Breast epithelium (tissue), 4 donors: ENCODE measurements around the gene COPS2. TPM values are rescaled to one million over a fixed set of nuclear protein-coding genes. Genes with fewer than 3 reads are reported as not detected.

Experiments
- DNase-seq, 2 donors: peaks; one replicate each; pipeline ENCODE4 v3.0.0-alpha.2; 2019; ENCODE audit warnings: low spot score in 2 of 2
- H3K27ac ChIP-seq, 2 donors: fragments of 200-600 bp; sonication (generic) in 1 of 2; one replicate each; pipeline ENCODE4 v1.5.1; 2016 to 2019; ENCODE audit warnings: mild to moderate bottlenecking in 1 of 2
- H3K27me3 ChIP-seq, 2 donors: fragments of 200-600 bp; sonication (generic) in 1 of 2; one replicate each; pipeline versions ENCODE4 v1.5.1 to v1.6.0; 2017 to 2019; ENCODE audit warnings: control low read depth in 1 of 2, mild to moderate bottlenecking in 1 of 2
- H3K36me3 ChIP-seq: fragments of 200-600 bp; one replicate; pipeline ENCODE4 v1.5.1; 2019
- H3K4me1 ChIP-seq, 2 donors: fragments of 200-600 bp; sonication (generic); one replicate each; pipeline ENCODE4 v1.5.1; 2016 to 2019; ENCODE audit warnings: control low read depth in 1 of 2
- H3K4me3 ChIP-seq, 3 donors: fragments of 200-600 bp; sonication (generic); 1 replicate in 2 of 3; 2 replicates in 1 of 3; pipeline ENCODE4 v1.5.1; 2016 to 2019; ENCODE audit warnings: mild to moderate bottlenecking in 3 of 3, moderate library complexity in 2 of 3
- H3K9me3 ChIP-seq, 2 donors: fragments of 200-600 bp; sonication (generic) in 1 of 2; one replicate each; pipeline ENCODE4 v1.5.1; 2016 to 2019; ENCODE audit warnings: control low read depth in 1 of 2
- POLR2A ChIP-seq: fragments of 450-650 bp; IDR thresholded peaks from one replicate; pipeline ENCODE4 v1.6.1; 2016; ENCODE audit warnings: antibody characterized with exemption, mild to moderate bottlenecking, moderate library complexity
- POLR2AphosphoS5 ChIP-seq, 3 donors: sonication (generic); formaldehyde crosslinking; IDR thresholded peaks; one replicate each; pipeline ENCODE4 v1.6.1; 2017; ENCODE audit warnings: antibody characterized with exemption in 3 of 3
- intact Hi-C: fragments of 100-400 bp; cut with DNase I; formaldehyde crosslinking; loops from one replicate; pipeline ENCODE4 v1.15.1; 2023; ENCODE audit warnings: low total_unique reads
- total RNA-seq, 3 donors: library from RNA; depleted of rRNA; stranded (reverse); fragments of >200 nt; gene quantifications; one replicate each; pipeline ENCODE4 v1.1.0, GENCODE V29; 2016
- TF ChIP-seq, protein P1 (sequence below), 3 donors: fragments of 450-650 bp; IDR thresholded peaks; one replicate each; pipeline ENCODE4 v1.5.1; 2016 to 2017; ENCODE audit warnings: antibody characterized with exemption in 3 of 3, mild to moderate bottlenecking in 3 of 3, moderate library complexity in 3 of 3

The COPS2 gene
- total RNA-seq, 3 donors from 2014 or later, result 59.3 to 96.8 (median 75.5) TPM

DNA sequence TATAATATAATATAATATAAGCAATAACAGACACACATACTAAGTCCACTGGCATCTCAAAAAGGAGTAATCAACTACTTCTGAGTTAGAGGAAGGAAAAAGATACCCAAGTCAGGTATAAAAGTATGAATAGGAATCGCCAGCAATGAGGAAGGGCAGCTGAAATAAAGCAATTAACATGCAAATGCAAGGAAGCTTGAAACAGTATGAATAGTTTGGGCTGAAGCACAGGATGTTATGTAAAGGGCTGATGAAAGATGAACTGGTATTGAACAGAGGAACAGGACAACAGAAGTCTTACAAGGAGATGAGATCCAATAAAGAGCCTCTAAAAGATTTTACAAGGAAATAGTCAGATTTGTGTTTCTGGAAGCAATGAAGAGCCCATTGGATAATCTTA is 7.1 kb downstream of the COPS2 start:
- DNase-seq, result no peak
- Histone ChIP-seq H3K4me3 (no peak overlapping the region), H3K4me1 (peaks cover 0 to 3% of the 10 kb centered on the region in 2 donors), H3K27ac (no peak overlapping the region), H3K9me3 (no peaks in the 10 kb centered on the region), H3K27me3 (no peaks in the 10 kb centered on the region), H3K36me3 (no peaks in the 10 kb centered on the region)
- no peak for TF ChIP-seq POLR2A
- TF ChIP-seq, protein P1, sequence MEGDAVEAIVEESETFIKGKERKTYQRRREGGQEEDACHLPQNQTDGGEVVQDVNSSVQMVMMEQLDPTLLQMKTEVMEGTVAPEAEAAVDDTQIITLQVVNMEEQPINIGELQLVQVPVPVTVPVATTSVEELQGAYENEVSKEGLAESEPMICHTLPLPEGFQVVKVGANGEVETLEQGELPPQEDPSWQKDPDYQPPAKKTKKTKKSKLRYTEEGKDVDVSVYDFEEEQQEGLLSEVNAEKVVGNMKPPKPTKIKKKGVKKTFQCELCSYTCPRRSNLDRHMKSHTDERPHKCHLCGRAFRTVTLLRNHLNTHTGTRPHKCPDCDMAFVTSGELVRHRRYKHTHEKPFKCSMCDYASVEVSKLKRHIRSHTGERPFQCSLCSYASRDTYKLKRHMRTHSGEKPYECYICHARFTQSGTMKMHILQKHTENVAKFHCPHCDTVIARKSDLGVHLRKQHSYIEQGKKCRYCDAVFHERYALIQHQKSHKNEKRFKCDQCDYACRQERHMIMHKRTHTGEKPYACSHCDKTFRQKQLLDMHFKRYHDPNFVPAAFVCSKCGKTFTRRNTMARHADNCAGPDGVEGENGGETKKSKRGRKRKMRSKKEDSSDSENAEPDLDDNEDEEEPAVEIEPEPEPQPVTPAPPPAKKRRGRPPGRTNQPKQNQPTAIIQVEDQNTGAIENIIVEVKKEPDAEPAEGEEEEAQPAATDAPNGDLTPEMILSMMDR (IDR thresholded peaks at IDR 0.05), result no peak
- intact Hi-C loops, result no loop called here

DNA sequence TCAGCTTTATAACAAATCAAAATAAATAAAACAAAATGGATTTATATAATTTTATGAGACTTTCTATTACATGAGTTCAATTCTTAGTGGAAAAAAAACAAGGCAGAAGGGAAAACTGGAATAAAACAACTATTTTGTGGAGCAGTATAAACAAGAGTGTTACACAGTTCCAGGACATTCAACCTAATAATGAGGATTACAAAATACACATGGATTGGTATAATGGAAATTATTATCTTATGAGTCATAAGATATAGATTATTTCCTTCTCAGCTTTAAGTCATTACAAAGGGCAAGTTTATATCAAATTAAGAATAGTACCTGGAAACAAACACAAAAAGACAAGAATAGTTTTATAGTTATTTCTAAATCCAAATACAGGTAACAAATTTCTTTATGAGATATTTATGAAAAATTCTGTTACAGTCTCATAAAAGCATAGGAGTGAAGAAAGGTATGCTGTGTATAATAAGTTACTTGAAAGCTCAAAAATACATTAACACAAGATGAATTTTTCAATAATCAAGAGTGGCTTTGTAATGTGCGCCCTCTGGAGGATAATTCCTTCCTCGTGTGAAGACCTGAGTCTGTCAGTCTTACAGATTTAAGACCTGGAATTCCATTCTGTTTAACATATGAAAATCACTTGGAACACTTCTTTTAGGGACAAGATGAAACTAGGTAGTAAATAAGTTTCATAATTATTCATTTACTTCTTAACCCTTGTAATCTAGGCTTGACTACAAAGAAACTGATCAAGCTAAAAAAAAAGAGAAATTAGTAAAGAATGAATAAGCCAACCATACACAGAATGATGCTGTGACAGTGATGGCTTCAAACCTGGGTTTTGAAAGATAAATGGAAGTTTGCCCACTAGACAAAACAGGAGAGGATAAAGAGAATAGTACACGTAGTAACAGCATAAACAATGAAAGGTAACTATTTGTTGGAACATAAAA is 9.5 kb downstream of the COPS2 start:
- no peak overlapping the region for H3K27ac ChIP-seq

DNA sequence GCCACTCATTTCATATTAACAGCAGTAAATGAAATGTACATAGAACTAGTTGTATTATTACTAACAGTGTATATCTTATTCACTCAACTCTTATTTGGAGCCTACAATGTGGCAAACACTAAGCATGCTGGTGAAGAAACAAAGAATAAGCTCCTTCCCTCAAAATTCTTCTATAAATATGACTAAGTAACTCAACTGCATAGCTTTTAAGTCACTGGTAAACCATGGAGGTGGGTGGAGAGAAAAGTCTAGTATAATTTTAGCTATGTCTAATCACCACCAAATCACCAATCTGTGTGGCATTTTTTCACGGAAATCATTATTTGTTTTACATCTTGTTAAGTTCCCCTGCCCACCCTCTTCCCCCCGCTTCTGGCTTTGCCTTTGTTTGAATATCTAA is 17.5 kb downstream of the COPS2 start:
- H3K27ac ChIP-seq, result no peak overlapping the region
- no peak for DNase-seq
- H3K9me3 ChIP-seq, result no peaks in the 10 kb centered on the region
- H3K4me1 ChIP-seq, result no peaks in the 10 kb centered on the region
- TF ChIP-seq, protein P1 (IDR thresholded peaks at IDR 0.05), result no peak
- TF ChIP-seq POLR2A (no peak), POLR2AphosphoS5 (IDR thresholded peaks at IDR 0.05) (no peak)
- H3K36me3 ChIP-seq, result no peaks in the 10 kb centered on the region
- intact Hi-C loops, result no loop called here
- no peaks in the 10 kb centered on the region for H3K27me3 ChIP-seq
- no peak overlapping the region for H3K4me3 ChIP-seq

More for the DNA sequence above, 9.5 kb downstream of the COPS2 start:
- TF ChIP-seq, protein P1 (IDR thresholded peaks at IDR 0.05), result peak; percentile 17 to 49 (median 31)
- no peak for TF ChIP-seq POLR2AphosphoS5 (IDR thresholded peaks at IDR 0.05)
- TF ChIP-seq POLR2A, result no peak
- Histone ChIP-seq H3K4me1 (no peaks in the 10 kb centered on the region), H3K27me3 (no peaks in the 10 kb centered on the region), H3K36me3 (no peaks in the 10 kb centered on the region), H3K4me3 (no peak overlapping the region), H3K9me3 (no peaks in the 10 kb centered on the region)
- intact Hi-C loops, result no loop called here
- no peak for DNase-seq

DNA sequence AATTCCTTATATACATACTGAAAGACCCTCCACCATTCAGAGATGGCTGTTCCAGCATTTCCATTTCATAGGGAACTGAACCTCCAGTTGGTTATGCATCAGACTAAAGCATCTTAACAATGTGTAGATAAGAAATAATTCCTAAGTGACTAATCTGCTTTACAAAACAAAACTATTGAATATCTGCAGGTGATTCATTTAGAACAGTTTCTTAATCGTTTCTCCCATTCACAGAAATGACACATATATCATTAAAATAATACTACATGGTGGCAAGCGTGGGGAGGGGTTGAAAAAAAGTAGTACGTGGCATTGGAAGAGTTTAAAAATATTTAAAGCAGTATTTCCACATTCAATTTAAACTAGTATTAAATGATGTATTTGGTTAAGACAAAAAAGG is 19.5 kb downstream of the COPS2 start:
- TF ChIP-seq, protein P1 (IDR thresholded peaks at IDR 0.05), result no peak
- TF ChIP-seq POLR2AphosphoS5 (IDR thresholded peaks at IDR 0.05), result no peak
- no peak for TF ChIP-seq POLR2A
- no peaks in the 10 kb centered on the region for H3K36me3 ChIP-seq
- H3K27me3 ChIP-seq, result no peaks in the 10 kb centered on the region
- no peak for DNase-seq
- intact Hi-C loops, result no loop called here
- H3K27ac ChIP-seq, result no peak overlapping the region
- no peaks in the 10 kb centered on the region for H3K4me1 ChIP-seq
- H3K9me3 ChIP-seq, result no peaks in the 10 kb centered on the region
- no peak overlapping the region for H3K4me3 ChIP-seq

DNA sequence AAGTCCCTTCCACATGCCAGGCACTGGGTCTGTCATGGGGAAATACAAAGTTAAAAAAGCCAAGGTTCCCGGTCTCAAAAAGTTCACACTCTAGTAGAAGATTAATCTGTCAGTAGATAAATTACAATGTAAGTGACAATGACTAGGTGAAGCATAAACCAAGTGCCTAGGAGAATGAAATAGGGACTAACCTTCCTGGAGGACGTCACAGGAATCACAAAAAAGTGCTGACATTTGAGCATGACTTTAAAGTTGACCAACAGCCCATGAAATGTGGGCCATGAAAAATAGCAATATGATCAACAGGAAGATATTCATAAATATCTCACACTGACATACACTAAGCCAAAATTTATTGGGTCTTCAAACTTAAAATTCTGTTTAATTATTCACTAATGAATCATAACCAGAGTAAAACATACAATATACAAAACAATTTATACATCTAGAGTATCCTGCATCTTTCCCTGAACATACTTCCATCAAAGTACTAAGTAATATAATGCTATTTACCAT is 20.0 kb downstream of the COPS2 start:
- no peak overlapping the region for H3K4me3 ChIP-seq
- TF ChIP-seq POLR2A, result no peak
- TF ChIP-seq POLR2AphosphoS5 (IDR thresholded peaks at IDR 0.05), result no peak
- TF ChIP-seq, protein P1 (IDR thresholded peaks at IDR 0.05), result no peak
- H3K27me3 ChIP-seq, result no peaks in the 10 kb centered on the region
- DNase-seq, result no peak
- H3K9me3 ChIP-seq, result no peaks in the 10 kb centered on the region
- intact Hi-C loops, result no loop called here
- H3K27ac ChIP-seq, result no peak overlapping the region
- H3K4me1 ChIP-seq, result no peaks in the 10 kb centered on the region
- no peaks in the 10 kb centered on the region for H3K36me3 ChIP-seq
